Measurements from ENCODE around the gene TFPI. TPM values are rescaled to one million over a fixed set of nuclear protein-coding genes. Genes with fewer than 3 reads are reported as not detected.

TFPI gene
- total RNA-seq, 1 donor from 2014 or later = 56.6 TPM

GRCh38 chr2:187550857-187551256, 3.4 kb downstream of the TFPI start:
- FAIRE-seq (peak; percentile 13), DNase-seq (ENCODE audit: low read depth) (no peak)
- Mint-ChIP-seq H3K27me3 (ENCODE audit: low read depth, unreplicated experiment) (no peaks in the 10 kb centered on the region), H3K36me3 (ENCODE audit: low read depth, unreplicated experiment) (peaks cover 7% of the 10 kb centered on the region), H3K4me1 (ENCODE audit: low read depth, unreplicated experiment) (peaks cover 34% of the 10 kb centered on the region), H3K27ac (ENCODE audit: unreplicated experiment) (no peak overlapping the region), H3K4me3 (ENCODE audit: unreplicated experiment) (peak overlapping the region; percentile 23), H3K9me3 (ENCODE audit: unreplicated experiment) (peaks cover 3% of the 10 kb centered on the region)
- H3K4me2 ChIP-seq (ENCODE audit: low read length) = peak overlapping the region; percentile 50
- no peaks in the 10 kb centered on the region for H3K27me3 ChIP-seq (ENCODE audit: insufficient read depth, low read length)
- peaks cover 69% of the 10 kb centered on the region for H3K79me2 ChIP-seq (ENCODE audit: insufficient read depth, low read length)
- no peak overlapping the region for H2AFZ ChIP-seq (ENCODE audit: low read depth, low read length)
- H3K4me3 ChIP-seq (ENCODE audit: insufficient read depth, low read depth, low read length) = no peak overlapping the region
- TF ChIP-seq EZH2 (IDR thresholded peaks at IDR 0.05; ENCODE audit: insufficient read depth, low read length) (no peak), CTCF (IDR thresholded peaks at IDR 0.05; ENCODE audit: insufficient read depth, low read depth, low read length) (no peak)
- H3K4me1 ChIP-seq (ENCODE audit: insufficient read depth, low read length) = peaks cover 28% of the 10 kb centered on the region
- no peaks in the 10 kb centered on the region for H3K9me3 ChIP-seq (ENCODE audit: insufficient read depth, low read depth, low read length)
- no peak overlapping the region for H3K27ac ChIP-seq (ENCODE audit: low read depth, low read length)
- peaks cover 5% of the 10 kb centered on the region for H3K36me3 ChIP-seq (ENCODE audit: insufficient read depth, low read length)
- H4K20me1 ChIP-seq (ENCODE audit: insufficient read depth, low read length) = no peaks in the 10 kb centered on the region
- H3K9ac ChIP-seq (ENCODE audit: low read length) = no peak overlapping the region

- Histone ChIP-seq H3K4me2 (ENCODE audit: low read length) (peak overlapping the region; percentile 50), H3K4me3 (ENCODE audit: insufficient read depth, low read depth, low read length) (peak overlapping the region; percentile 11), H3K36me3 (ENCODE audit: insufficient read depth, low read length) (peaks cover 5% of the 10 kb centered on the region), H3K9me3 (ENCODE audit: insufficient read depth, low read depth, low read length) (no peaks in the 10 kb centered on the region), H3K27ac (ENCODE audit: low read depth, low read length) (peak overlapping the region; percentile 1), H3K4me1 (ENCODE audit: insufficient read depth, low read length) (peaks cover 35% of the 10 kb centered on the region), H3K9ac (ENCODE audit: low read length) (peak overlapping the region; percentile 34), H3K27me3 (ENCODE audit: insufficient read depth, low read length) (no peaks in the 10 kb centered on the region), H2AFZ (ENCODE audit: low read depth, low read length) (no peak overlapping the region), H3K79me2 (ENCODE audit: insufficient read depth, low read length) (peaks cover 77% of the 10 kb centered on the region), H4K20me1 (ENCODE audit: insufficient read depth, low read length) (no peaks in the 10 kb centered on the region)
- H3K27ac Mint-ChIP-seq (ENCODE audit: unreplicated experiment) = no peak overlapping the region
- no peak overlapping the region for H3K4me3 Mint-ChIP-seq (ENCODE audit: unreplicated experiment)
- no peak for TF ChIP-seq CTCF (IDR thresholded peaks at IDR 0.05; ENCODE audit: insufficient read depth, low read depth, low read length)
- TF ChIP-seq EZH2 (IDR thresholded peaks at IDR 0.05; ENCODE audit: insufficient read depth, low read length) = no peak
- H3K27me3 Mint-ChIP-seq (ENCODE audit: low read depth, unreplicated experiment) = no peaks in the 10 kb centered on the region
- no peak for FAIRE-seq
- H3K9me3 Mint-ChIP-seq (ENCODE audit: unreplicated experiment) = no peaks in the 10 kb centered on the region
- DNase-seq (ENCODE audit: low read depth) = no peak
- H3K4me1 Mint-ChIP-seq (ENCODE audit: low read depth, unreplicated experiment) = peaks cover 36% of the 10 kb centered on the region
- H3K36me3 Mint-ChIP-seq (ENCODE audit: low read depth, unreplicated experiment) = peaks cover 7% of the 10 kb centered on the region
Measured at GRCh38 chr2:187549951-187550555, 4.2 kb downstream of the TFPI start.

GRCh38 chr2:187549193-187549592, 5.0 kb downstream of the TFPI start:
- peaks cover 36% of the 10 kb centered on the region for H3K4me1 Mint-ChIP-seq (ENCODE audit: low read depth, unreplicated experiment)
- TF ChIP-seq CTCF (IDR thresholded peaks at IDR 0.05; ENCODE audit: insufficient read depth, low read depth, low read length) (no peak), EZH2 (IDR thresholded peaks at IDR 0.05; ENCODE audit: insufficient read depth, low read length) (no peak)
- Histone ChIP-seq H3K36me3 (ENCODE audit: insufficient read depth, low read length) (peaks cover 5% of the 10 kb centered on the region), H3K9me3 (ENCODE audit: insufficient read depth, low read depth, low read length) (no peaks in the 10 kb centered on the region), H3K9ac (ENCODE audit: low read length) (no peak overlapping the region), H3K79me2 (ENCODE audit: insufficient read depth, low read length) (peaks cover 76% of the 10 kb centered on the region), H3K27ac (ENCODE audit: low read depth, low read length) (no peak overlapping the region), H2AFZ (ENCODE audit: low read depth, low read length) (no peak overlapping the region), H3K4me3 (ENCODE audit: insufficient read depth, low read depth, low read length) (no peak overlapping the region), H3K4me1 (ENCODE audit: insufficient read depth, low read length) (peaks cover 43% of the 10 kb centered on the region), H4K20me1 (ENCODE audit: insufficient read depth, low read length) (no peaks in the 10 kb centered on the region), H3K27me3 (ENCODE audit: insufficient read depth, low read length) (no peaks in the 10 kb centered on the region), H3K4me2 (ENCODE audit: low read length) (peak overlapping the region; percentile 1)
- H3K9me3 Mint-ChIP-seq (ENCODE audit: unreplicated experiment) = no peaks in the 10 kb centered on the region
- H3K4me3 Mint-ChIP-seq (ENCODE audit: unreplicated experiment) = no peak overlapping the region
- DNase-seq (ENCODE audit: low read depth) = no peak
- H3K27me3 Mint-ChIP-seq (ENCODE audit: low read depth, unreplicated experiment) = no peaks in the 10 kb centered on the region
- peak overlapping the region; percentile 94 for H3K27ac Mint-ChIP-seq (ENCODE audit: unreplicated experiment)
- peaks cover 7% of the 10 kb centered on the region for H3K36me3 Mint-ChIP-seq (ENCODE audit: low read depth, unreplicated experiment)
- FAIRE-seq = no peak
